8988T (cell line): ENCODE results near the gene METTL26.
"Not testable (repeated sequence)": the region's sequence is repeated elsewhere in the genome, so short reads cannot be mapped to it uniquely, and the experiment has no call there.

Experiments used
- DNase-seq: peaks from one replicate; pipeline ENCODE4 v3.0.0; 2011

Gene METTL26

DNA sequence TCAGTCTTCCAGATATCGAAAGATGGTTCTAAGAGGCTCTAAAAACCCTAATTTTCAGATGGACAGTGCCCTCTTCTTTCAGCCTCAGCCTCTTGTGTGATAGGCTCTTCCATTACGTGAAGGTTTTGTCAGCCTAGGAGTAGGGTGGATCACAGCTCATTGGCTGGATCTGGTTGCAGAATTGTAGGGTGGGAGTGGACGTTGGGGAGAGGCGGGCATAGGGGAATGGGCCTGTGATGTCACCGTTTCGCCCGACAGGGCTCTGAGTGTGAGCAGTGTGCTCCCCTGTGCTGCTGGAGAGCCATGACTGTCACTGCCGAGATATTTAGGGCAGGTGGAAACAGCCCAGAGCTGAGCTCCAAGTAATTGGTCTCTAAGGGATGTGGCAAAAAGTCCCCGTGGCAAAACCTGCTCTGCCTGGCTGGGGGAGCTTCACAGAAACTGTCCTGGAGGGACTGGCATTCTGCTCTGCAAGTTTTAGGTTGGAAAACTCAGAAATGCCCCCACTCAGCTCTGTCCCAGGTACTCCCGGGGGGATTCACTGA, 11.5 kb downstream of the METTL26 start:
- no peak for DNase-seq

DNA sequence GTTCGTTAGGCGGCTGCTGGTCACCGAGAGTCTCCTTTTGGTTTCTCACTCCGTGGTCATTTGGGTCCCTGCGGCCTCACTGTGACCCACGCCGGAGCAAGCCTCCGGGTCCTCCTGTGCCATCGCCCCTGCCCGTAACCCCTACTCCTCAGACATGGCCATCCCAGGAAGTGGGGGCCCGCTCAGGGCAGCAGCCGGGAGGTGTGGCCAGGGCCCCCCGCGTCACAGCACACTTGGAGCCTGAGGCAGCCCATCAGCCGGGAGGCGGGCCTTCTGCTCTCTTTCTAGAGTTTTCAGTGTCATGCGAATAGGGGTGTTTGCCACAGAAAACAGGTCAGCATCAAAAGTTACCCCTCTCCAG, 13.2 kb downstream of the METTL26 start:
- no peak for DNase-seq

DNA sequence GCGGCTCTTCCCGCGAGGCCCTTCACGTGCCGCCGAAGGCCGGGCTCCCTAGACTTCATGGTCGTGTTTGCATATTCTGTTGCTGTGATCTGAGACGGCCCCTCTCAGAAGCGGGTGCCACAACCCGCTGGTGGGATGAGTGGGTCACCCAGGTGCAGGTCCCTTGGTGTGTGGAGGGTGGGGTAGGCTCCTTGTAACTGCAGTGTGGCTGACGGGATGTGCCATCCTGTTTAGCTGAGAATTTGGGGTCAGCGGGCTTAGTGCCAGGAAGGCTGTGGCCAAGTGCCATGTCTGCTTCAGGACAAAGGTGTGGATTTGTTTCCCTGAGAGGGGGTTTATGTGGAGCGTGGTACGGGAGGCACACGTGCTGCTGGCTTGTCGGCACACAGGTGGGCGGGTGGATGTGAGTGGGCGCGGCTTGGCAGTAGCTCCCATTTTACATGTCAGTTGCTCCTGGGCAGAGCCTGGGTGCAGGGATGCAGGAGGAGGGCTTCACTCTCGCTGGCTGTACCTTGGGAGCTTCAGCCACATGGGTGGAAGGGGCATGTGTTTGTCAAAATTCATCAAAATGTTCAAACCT, 14.5 kb downstream of the METTL26 start:
- DNase-seq, result no peak

DNA sequence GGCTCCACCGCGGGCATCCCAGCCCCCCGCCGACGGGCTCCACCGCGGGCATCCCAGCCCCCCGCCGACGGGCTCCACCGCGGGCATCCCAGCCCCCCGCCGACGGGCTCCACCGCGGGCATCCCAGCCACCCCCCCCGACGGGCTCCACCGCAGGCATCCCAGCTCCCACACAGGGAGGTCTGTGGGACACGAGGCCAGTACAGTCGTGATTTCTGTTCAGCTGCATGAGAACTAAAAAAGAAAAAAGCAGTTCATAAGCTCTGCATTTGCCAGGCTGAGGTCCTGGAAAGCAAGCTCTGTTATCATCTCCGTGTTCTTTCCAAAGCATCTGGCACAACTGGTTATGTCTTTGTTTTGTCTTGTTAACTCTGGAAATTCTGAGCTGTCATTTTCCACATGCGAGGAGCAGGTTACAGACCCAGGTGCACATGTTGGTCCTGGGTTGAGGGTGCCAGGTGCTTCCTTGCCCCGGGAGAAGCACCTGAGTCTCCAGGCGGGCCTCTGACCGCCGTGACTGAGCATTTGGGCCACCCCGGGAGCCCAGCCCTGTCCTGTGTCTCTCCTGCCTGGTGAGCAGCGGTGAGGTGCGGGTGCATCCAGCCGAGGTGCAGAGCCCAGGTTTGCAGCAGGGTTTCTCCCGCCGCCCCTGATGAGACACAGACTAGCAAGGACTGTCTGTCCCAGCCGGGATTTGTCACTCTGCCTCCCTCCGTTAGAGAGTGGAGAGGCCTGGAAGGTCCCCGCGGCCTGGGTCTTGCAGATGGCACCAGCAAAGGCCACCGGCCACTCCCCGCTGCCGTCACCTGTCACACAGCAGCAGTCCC, 15.2 kb downstream of the METTL26 start:
- DNase-seq, result no peak

DNA sequence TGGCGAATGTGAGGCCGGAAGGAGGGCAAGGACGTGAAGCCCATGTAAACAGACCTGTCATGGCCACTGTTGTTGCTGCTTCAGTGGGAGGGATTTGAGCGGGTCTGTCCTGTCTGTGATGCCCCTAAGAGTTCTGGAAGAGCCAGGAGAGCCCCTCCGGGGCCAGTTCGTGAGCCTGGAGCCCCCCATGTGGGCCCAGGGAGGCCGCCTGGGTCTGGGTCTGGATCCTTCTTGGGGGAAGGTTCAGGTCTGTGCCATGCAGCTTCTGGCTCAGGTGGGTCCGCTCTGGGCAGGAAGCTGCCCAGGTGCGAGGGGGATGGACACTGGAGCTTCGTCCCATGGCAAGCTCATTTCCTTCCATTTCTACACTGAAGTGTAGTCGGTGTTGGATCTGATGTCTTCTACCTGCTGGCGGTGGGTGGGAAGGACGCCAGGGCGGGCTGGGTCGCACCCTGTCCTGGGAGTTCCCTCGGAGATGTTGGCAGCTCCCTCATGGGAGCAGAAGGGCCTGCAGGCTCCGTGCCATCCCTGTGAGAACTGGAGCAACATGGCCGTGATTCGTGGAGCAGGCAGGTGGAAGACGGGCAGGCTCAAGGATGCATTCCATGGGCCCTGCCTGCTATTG, 16.5 kb downstream of the METTL26 start:
- no peak for DNase-seq

DNA sequence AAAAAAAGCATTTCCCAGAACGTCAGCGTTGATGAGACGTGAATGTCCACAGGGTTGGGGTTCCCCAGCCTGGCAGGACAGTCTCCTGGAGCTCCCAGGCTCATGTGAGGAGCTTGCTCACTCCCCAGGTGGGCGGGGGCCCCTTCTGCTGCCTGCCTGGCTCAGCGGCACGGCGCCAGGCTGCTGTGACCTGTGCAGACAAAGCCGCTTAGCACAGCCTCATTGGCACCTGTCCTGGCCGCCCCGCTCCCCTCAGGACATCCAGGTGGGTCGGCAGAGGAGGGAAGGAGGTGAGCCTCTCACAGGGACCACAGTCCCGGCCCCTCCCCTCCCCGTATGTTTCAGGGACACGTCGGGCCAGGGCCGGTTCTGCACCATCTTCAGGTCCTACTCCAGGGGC, 18.2 kb downstream of the METTL26 start:
- DNase-seq, result no peak

DNA sequence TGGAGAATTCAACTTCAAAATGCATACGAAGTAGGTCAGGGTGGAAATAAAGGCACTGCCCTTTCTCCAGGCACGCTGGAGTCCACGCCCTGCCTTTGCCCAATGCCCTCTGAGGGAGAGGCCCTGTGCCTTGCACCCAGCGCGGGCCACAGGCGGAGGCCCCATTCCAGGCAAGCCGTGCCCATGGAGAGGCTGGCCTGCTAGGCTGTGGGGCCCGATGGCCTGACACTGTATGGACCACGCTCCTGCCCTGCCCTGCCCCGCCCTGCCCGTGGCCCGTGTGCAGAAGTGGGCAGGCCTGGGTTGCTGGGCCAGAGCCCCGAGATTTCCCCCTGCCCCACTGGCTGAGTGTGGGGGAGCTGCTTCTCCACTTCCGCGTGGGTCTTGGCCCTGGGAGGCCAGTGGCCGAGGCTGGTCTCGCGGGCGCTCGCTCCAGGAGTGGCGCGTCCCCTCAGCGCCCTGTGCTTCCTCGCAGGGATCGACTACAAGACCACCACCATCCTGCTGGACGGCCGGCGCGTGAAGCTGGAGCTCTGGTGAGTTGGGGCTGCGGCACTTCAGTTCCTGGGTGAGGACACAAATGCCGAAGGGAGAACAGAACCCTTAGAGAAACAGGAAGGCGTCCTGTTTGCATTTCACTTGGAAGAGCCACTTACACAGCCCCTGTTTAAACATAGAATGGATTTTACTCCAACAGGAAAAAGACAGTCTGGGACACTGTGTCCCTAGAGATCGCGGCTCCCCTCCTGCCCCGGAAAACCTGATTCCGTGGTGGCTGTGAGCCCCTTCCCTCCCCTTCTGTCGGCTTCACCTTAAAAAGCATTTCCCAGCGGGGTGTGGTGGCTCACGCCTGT, 19.1 kb downstream of the METTL26 start:
- DNase-seq, result no peak

DNA sequence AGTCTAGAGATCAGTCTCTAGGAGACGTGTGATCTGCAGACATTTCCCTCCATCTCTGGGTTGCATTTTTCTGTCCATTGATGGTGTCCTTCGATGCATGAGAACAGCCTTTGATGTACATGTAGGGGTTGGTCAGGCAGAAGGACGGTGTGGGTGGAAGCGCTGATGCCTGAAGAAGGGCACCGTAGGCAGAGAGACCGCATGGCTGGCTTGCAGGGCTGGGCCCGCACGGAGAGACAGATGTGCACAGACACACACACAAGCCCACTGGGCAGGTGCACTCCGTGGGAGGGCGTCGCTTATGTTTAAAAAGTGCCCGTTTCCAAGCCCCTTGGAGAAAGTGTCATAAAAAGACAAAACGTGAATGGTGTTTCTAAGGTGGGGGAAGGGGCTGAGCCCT, 21.0 kb downstream of the METTL26 start:
- DNase-seq, result no peak

DNA sequence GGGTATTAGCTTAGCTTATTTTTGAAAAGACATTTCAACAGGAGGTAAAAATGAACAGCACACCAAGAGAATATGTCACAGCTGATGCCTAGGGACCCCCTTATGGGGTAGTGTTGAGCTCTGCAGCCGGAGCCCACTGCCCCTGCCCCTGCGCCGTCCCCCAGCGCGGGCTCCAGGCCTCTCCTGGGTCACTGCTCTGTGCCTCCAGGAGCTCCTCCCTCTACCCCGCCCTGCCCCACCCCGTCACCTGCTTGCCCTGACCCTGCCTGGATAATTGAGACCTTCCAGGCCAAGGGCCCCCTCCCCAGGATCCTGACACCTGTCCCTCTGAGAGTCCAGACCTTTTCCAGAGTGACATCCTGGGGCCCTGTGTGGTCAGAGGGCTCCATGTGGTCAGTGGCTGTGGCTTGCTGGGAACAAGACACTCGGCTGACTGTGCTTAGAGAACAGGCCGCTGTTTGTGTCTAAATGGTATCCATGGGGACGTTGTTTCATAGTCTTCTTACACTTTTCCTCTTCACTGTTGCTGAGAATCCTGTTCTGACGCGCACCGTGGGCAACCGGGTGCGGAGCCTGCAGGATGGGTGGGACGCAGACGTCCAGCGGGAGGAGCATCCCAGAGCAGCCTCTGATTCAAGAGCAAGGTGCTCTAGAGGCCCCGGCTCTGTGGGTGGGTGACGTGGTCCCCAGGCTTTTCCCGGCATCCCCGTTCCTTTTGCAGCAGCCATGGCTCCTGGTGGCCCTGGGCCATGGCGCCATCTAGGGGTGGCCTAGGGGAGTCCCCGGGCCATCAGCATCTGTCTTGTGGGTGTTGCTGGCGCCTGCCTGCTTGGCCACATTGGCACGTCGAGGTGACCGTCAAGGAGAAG, 25.4 kb downstream of the METTL26 start:
- no peak for DNase-seq

DNA sequence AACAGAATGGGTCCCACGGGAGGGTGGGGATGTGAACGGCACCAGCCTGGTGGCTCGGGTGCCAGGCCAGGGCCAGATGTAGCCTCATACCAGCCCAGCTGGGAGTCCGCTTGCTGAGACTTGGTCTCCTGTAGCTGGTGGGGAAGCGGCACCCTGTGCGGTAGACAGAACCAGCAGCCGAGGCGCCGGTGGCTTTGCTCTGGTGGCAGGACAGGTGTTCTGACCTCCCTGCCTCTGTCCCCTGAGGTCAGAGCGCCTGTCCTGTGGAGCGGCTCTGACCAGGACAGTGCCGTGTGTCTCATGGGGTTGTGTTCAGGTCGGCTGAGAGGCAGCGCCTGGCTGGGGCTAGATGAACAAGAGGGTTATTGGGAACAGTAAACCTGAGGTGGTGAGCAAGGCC, 26.1 kb downstream of the METTL26 start:
- DNase-seq, result no peak

DNA sequence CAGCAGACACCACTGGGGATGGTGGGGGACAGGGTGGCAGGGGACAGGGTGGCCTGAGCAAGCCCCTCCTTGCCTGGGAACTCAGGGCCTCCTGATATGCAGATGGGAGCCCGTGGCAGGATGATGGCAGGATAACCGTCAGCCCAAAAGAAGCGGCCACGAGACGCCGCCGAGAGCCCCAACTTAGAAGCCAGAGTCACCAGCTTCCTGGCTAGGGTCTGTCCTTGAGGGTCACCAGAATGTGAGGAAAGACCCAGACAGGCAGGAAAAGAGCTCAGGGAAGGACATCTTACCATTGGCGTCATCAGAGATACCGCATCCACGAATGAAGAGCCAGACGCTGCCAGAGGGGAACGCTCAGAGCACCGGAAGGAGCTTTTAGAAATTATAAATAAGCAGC, 26.8 kb downstream of the METTL26 start:
- DNase-seq, result no peak

DNA sequence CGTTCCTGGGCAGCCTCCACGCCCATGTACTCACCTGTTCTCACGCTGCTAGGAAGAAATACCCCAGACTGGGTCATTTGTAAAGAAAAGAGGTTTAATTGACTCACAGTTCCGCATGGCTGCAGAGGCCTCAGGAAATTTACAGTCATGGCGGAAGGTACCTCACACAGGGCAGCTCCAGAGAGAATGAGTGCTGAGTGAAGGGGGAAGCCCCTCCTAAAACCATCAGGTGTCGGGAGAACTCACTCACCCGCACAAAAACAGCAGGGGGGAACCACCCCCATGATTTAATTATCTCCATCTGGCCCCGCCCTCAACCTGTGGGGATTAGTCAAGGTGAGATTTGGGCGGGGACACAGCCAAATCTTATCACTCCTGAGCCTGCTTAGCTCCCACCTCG, 28.1 kb downstream of the METTL26 start:
- DNase-seq, result no peak

DNA sequence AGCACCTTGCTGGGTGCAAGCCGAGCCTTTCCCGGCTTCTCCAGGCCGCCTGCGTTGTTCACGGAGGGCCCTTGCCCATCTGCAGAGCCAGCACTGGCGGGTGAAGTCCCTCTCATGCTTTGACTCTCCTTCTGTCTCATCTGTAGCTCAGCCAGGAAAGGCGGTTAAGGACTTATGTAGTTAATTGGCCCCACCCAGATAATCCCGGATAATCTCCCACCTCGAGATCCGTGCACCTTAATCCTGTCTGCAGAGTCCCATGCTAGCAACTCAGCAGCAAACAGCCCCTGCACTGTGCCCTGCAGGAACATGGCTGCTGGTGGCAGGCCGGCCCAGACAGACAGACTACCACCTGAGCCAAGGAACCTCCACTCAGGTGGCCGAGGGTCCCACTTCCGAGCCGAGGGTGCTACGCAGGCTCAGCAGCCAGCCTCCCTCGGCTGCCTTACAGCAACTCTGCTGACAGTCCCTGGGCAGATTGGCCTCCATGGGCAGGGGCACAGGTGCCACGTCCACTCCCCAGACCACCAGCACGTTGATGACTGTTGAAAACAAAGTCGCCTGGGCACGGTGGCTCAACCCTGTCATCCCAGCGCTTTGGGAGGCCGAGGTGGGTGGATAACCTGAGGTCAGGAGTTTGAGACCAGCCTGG, 29.3 kb downstream of the METTL26 start:
- DNase-seq, result no peak

DNA sequence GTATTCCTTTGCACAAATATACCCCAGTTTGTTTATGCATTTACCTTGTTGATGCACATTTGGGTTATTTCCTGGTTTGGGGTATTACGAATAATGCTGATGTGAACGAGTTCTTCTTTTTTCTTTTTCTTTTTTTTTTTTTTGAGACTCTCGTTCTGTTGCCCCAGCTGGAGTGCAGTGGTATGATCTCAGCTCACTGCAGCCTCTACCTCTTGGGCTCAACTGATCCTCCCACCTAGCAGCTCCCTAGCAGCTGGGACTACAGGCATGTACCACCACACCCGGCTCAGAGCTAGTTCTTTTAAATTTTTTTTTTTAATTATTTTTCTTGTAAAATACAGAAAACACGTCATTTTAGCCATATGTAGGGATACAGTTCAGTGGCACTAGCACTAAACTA, 32.2 kb downstream of the METTL26 start:
- DNase-seq, result no peak

DNA sequence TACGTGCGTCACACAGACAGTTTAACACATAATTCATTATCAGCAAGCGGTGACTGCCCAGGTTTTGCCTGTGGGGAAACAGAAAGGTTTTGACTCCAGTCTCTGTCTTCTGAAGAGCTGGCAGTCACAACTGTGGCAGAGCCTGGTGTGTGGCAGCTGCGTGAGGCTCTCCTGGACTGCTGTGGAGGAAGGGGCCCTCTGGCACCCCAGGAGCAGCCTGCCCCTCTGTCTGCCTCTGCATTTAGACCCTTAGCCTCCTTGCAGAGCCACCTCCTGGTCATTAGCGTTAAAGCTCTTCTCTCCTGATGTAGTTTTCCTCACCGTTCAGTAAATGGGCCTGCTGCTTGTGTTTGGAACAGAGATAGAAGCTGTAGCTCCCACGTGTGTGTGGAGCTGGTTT, 35.3 kb downstream of the METTL26 start:
- no peak for DNase-seq

DNA sequence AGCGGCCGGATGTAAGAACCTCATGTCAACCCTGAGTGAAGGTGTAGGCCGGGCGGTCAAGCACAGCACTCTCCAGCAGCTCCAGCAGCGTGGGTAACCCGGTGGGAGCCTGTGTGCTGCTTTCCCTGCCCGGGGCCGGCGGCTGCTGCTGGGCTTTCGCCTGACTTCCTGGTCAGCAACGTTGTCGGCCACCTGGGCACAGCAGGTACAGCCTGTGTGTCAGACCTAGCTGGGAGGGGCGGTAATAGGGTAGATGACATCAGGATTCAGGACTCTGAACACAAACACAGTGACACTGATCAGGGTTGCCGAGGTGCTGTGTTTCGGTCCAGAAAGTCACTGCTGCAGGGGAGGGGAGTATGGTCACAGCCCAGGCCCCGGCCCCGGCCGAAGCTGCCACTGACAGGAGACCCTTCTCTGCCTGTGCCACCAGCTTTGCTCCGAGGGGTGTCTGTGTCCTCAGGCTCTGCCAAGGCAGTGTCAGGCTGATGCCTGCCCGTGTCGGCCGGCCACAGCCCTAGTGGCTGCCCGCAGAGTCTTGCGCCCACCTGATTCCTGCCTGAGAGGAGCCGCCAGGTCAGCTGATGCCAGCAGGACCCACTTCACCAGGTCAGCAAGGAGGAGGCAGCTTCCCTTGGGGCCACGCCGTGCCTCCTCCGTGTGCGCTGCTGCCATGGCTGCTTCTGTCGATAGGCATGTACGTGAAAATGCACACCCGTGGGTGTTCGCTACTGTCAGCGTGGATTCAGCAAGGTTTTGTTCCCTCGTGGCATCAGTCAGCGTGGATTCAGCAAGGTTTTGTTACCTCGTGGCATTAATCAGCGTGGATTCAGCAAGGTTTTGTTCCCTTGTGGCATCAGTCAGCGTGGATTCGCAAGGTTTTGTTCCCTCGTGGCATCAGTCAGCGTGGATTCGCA, 37.0 kb downstream of the METTL26 start:
- DNase-seq, result no peak

DNA sequence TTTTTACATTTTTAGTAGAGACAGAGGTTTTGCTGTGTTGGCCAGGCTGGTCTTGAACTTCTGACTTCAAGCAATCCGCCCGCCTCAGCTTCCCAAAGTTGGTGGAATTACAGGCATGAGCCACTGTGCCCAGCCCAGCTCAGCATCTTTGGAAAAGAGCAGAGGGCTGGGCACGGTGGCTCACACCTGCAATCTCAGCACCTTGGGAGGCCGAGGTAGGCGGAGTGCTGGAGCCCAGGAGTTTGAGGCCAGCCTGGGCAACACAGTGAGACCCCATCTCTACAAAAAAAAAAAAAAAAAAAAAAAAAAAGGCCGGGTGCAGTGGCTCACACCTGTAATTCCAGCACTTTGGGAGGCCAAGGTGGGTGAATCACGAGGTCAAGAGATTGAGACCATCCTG, 38.5 kb downstream of the METTL26 start:
- not testable (repeated sequence) for DNase-seq

DNA sequence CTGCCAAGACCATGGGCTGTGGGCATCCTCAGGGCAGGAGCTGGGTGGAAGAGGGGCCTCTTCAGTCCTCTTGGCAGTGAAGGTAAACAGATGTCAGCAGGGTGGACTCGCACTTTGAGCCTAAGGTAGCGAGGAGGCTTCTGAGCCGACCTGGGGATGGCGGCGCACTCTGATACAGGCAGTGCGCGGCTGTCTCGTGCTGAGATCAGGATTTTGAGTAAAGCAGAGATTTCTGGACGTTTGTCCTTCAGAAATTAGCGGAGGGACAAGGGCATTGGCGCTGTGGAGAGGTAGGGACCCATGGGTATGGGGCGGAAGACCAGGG, 39.4 kb downstream of the METTL26 start:
- DNase-seq, result no peak

DNA sequence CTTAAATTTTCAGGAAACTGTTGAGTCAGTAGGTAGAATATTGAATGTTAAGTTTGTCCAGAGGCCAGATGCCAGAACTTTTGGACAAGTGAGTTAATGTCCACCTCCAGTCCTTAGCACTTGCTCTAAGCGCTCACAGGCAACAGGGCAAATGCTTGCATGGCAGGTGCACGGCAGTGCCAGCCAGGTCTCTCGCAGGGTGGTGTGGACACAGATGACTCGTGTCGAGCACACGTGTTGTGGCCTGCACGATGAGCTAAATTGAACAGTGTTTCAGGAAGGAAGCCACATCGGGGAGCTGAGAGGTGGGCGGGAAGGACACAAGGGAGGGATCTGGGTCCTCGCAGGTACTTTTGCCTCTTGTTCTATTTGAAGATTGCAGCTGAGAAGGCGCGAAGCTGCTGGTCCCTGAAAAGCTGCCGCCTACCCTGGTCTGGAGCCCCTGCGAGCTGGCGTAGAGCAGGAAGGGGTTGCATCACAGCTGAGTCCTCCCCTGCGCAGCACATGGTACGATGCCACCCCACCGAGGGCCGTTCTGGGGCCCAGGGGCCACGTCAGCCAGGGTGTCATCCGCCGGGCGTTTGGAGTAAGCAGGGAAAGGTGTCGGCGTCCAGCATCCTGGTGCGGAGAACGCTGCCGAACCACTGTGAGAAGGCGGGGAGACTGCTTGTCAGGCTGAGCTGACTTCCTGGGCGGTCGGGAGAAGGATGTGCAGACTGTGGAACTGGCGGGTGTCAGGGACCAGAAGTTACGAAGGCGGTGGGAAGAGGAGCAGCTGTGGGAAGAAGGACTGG, 40.0 kb downstream of the METTL26 start:
- DNase-seq, result no peak

DNA sequence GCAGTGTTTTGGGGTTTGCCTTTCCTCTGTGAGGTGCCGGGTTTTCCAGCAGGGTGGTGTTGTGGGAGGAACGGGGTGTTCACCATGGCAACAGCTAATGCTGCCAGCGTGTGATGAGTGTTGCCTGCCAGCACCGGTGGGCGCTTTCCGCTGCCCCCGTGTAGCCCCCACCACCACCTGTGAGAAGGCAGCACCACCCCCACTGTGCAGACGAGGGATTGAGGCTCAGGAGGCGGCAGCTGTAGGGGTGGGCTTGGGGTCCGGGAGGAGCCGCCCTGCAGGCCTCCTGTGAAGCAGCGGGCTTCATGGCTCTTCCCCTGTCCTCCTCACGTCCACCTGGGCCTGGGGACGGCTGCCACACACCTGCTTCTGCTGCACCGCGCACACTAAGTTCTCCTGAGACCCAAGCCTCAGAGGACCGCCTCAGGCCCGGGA, 41.0 kb downstream of the METTL26 start:
- DNase-seq, result no peak
